ENCODE data around the gene ZNF236. TPM values are rescaled to one million over a fixed set of nuclear protein-coding genes. Genes with fewer than 3 reads are reported as not detected.

The ZNF236 gene
- total RNA-seq = 4.8 and 19.4 TPM in 2 replicates

GRCh38 chr18:76822506-76823160, at the start of gene ZNF236:
Gene ZNF236, plus strand, starts transcription at chr18:76822557. Its CDS starts 51 bp downstream, at chr18:76822608.

All from epithelial cell of alveolus of lung (primary cell).